Gastrocnemius medialis (tissue), 4 donors: ENCODE data around the gene INPP4B. TPM values are rescaled to one million over a fixed set of nuclear protein-coding genes. Genes with fewer than 3 reads are reported as not detected.

Source experiments
- ATAC-seq, 2 donors: fragments of 150-250 bp; one replicate each; pipeline ENCODE4 v1.9.1; 2016
- DNase-seq, 2 donors: peaks; one replicate each; pipeline ENCODE4 v3.0.0-alpha.2; 2019
- H3K27ac ChIP-seq, 4 donors: fragments of 200-600 bp; sonication (generic); 1 replicate in 1 of 4; 2 replicates in 3 of 4; pipeline ENCODE4 v1.5.1; 2016 to 2018; ENCODE audit warnings: mild to moderate bottlenecking in 2 of 4, moderate library complexity in 1 of 4
- H3K27me3 ChIP-seq, 3 donors: fragments of 200-600 bp; sonication (generic) in 2 of 3; 1 replicate in 1 of 3; 2 replicates in 2 of 3; pipeline versions ENCODE4 v1.5.1 to v1.6.0; 2016 to 2019; ENCODE audit warnings: mild to moderate bottlenecking in 1 of 3, moderate library complexity in 1 of 3
- H3K36me3 ChIP-seq, 2 donors: fragments of 200-600 bp; sonication (generic) in 1 of 2; one replicate each; pipeline ENCODE4 v1.5.1; 2017 to 2018
- H3K4me1 ChIP-seq, 2 donors: fragments of 200-600 bp; sonication (generic) in 1 of 2; one replicate each; pipeline ENCODE4 v1.5.1; 2016 to 2017; ENCODE audit warnings: mild to moderate bottlenecking in 2 of 2
- H3K4me3 ChIP-seq, 4 donors: fragments of 200-600 bp; sonication (generic) in 3 of 4; 1 replicate in 1 of 4; 2 replicates in 3 of 4; pipeline ENCODE4 v1.5.1; 2016 to 2019; ENCODE audit warnings: mild to moderate bottlenecking in 2 of 4
- H3K9me3 ChIP-seq, 3 donors: fragments of 200-600 bp; sonication (generic) in 2 of 3; 1 replicate in 1 of 3; 2 replicates in 2 of 3; pipeline ENCODE4 v1.5.1; 2016 to 2019
- CTCF ChIP-seq, 5 experiments: fragments of 450-650 bp in 3 of 5; fragments of 200-600 bp in 2 of 5; sonication (generic) in 2 of 5; IDR thresholded peaks in 4 of 5; conservative IDR thresholded peaks in 1 of 5; 1 replicate in 4 of 5; 2 replicates in 1 of 5; pipeline ENCODE4 v1.5.1; 2016 to 2019; ENCODE audit warnings: antibody characterized with exemption in 5 of 5, mild to moderate bottlenecking in 3 of 5, moderate library complexity in 3 of 5
- POLR2A ChIP-seq, 2 donors: fragments of 450-650 bp; IDR thresholded peaks; one replicate each; pipeline ENCODE4 v1.6.1; 2017; ENCODE audit warnings: antibody characterized with exemption in 2 of 2, mild to moderate bottlenecking in 2 of 2, moderate library complexity in 2 of 2
- in situ Hi-C, 4 donors: fragments of 200-750 bp; cut with MboI; loops; one replicate each; pipeline versions ENCODE4 v1.15.0 to v1.8.0; 2017; ENCODE audit warnings: low sequenced_read_pairs in 4 of 4
- intact Hi-C: fragments of 100-400 bp; cut with DNase I; formaldehyde crosslinking; loops from one replicate; pipeline ENCODE4 v1.15.1; 2023; ENCODE audit warnings: low total_unique reads
- total RNA-seq, 4 donors: library from RNA; depleted of rRNA; stranded (reverse); fragments of >200 nt; gene quantifications; one replicate each; pipeline versions ENCODE4 v1.1.0 to v1.2.3, GENCODE V29; 2016

Gene INPP4B
- total RNA-seq, 4 donors from 2014 or later: 7.5 to 23.6 (median 9.1) TPM

GRCh38 chr4:142110136-142110535 is 736.0 kb downstream of the INPP4B start:
- TF ChIP-seq POLR2A (IDR thresholded peaks at IDR 0.05) (no peak), CTCF (IDR thresholded peaks at IDR 0.05 in 4 of 5, conservative IDR thresholded peaks at IDR 0.05 in 1 of 5) (no peak)
- Histone ChIP-seq H3K36me3 (peaks cover 0 to 6% of the 10 kb centered on the region in 2 donors), H3K4me1 (no peaks in the 10 kb centered on the region), H3K27me3 (no peaks in the 10 kb centered on the region), H3K9me3 (no peaks in the 10 kb centered on the region), H3K4me3 (no peak overlapping the region), H3K27ac (no peak overlapping the region)
- DNase-seq (no peak), ATAC-seq (no peak)
- in situ Hi-C loops: loop anchor here in 1 of 4 donors (25.0 kb wide), 1 partner anchor 727 kb away; the partner anchor contains the start of gene INPP4B
- intact Hi-C loops: no loop called here

GRCh38 chr4:142104041-142104440 is 742.1 kb downstream of the INPP4B start:
- ATAC-seq: no peak
- TF ChIP-seq CTCF (IDR thresholded peaks at IDR 0.05 in 4 of 5, conservative IDR thresholded peaks at IDR 0.05 in 1 of 5): no peak
- TF ChIP-seq POLR2A (IDR thresholded peaks at IDR 0.05): no peak
- no peak overlapping the region for H3K27ac ChIP-seq

GRCh38 chr4:142101401-142101800 is 744.7 kb downstream of the INPP4B start:
- Histone ChIP-seq H3K27me3 (no peaks in the 10 kb centered on the region), H3K36me3 (no peaks in the 10 kb centered on the region), H3K27ac (no peak overlapping the region), H3K9me3 (no peaks in the 10 kb centered on the region), H3K4me3 (no peak overlapping the region), H3K4me1 (no peaks in the 10 kb centered on the region)
- no peak for ATAC-seq
- in situ Hi-C loops: loop anchor here in 1 of 4 donors (25.0 kb wide), 1 partner anchor 736 kb away; the partner anchor contains the start of gene INPP4B
- TF ChIP-seq POLR2A (IDR thresholded peaks at IDR 0.05) (no peak), CTCF (IDR thresholded peaks at IDR 0.05 in 4 of 5, conservative IDR thresholded peaks at IDR 0.05 in 1 of 5) (no peak)
- intact Hi-C loops: no loop called here
- no peak for DNase-seq

More at GRCh38 chr4:142104041-142104440, 742.1 kb downstream of the INPP4B start:
- Histone ChIP-seq H3K9me3 (no peaks in the 10 kb centered on the region), H3K4me3 (no peak overlapping the region), H3K27me3 (no peaks in the 10 kb centered on the region), H3K36me3 (peaks cover 0 to 6% of the 10 kb centered on the region in 2 donors), H3K4me1 (no peaks in the 10 kb centered on the region)
- DNase-seq: no peak
- in situ Hi-C loops (loop anchor here in 1 of 4 donors (25.0 kb wide), 1 partner anchor 733 kb away; the partner anchor contains the start of gene INPP4B), intact Hi-C loops (no loop called here)

GRCh38 chr4:142100941-142101340 is 745.2 kb downstream of the INPP4B start:
- intact Hi-C loops: no loop called here
- no peak for ATAC-seq

More at GRCh38 chr4:142100941-142101340, 745.2 kb downstream of the INPP4B start:
- in situ Hi-C loops: loop anchor here in 1 of 4 donors (25.0 kb wide), 1 partner anchor 736 kb away; the partner anchor contains the start of gene INPP4B
- no peak for TF ChIP-seq POLR2A (IDR thresholded peaks at IDR 0.05)
- TF ChIP-seq CTCF (IDR thresholded peaks at IDR 0.05 in 4 of 5, conservative IDR thresholded peaks at IDR 0.05 in 1 of 5): no peak
- no peak for DNase-seq
- no peaks in the 10 kb centered on the region for H3K27me3 ChIP-seq
- no peaks in the 10 kb centered on the region for H3K9me3 ChIP-seq
- no peaks in the 10 kb centered on the region for H3K36me3 ChIP-seq
- no peak overlapping the region for H3K4me3 ChIP-seq
- no peak overlapping the region for H3K27ac ChIP-seq
- H3K4me1 ChIP-seq: no peaks in the 10 kb centered on the region
